Glomerular endothelial cell (primary cell): Measurements from ENCODE around the gene ALAS1. TPM values are rescaled to one million over a fixed set of nuclear protein-coding genes. Genes with fewer than 3 reads are reported as not detected.

Experiments used
- DNase-seq: peaks from one replicate; pipeline ENCODE4 v3.0.0-alpha.2; 2011; ENCODE audit warnings: low read depth, low spot score; ENCODE audit errors: extremely low read depth
- total RNA-seq: library from RNA; depleted of rRNA; stranded (reverse); fragments of >200 nt; gene quantifications from 2 replicates; pipeline ENCODE4 v1.2.3, GENCODE V29; 2015

The ALAS1 gene
- total RNA-seq, 1 donor from 2014 or later, result 69.8 TPM

DNA sequence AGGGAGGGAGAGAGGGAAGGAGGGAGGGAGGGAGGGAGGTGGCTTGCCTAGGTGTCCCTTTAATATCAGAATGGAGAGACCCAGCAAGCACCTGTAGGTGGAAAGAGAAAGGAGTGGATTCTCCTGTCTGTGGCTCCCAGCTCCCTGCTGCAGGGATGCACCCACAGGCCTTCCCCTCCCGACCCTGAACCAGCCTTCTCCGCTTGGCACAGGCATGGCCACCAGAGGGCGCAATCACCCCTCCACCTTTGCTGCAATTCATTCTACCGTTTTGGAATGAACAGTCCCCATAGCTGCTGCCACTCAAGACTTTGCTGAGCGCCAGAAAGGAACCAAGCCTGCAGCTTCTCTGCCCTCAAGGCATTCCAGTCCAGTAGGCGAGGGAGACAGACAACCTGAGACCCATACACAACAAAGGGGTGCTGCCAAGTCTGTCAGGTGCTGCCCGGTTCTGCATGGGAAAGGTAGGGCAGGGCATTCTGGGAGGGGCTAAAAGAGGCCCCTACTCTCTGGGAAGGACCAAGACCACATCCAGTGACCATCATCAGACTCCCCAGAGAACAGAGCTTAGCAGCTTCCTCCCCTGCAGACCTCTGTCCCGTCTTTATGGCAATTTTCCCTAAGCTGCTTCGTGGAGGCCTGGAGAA, 22.5 kb downstream of the ALAS1 start:
- DNase-seq, result no peak

DNA sequence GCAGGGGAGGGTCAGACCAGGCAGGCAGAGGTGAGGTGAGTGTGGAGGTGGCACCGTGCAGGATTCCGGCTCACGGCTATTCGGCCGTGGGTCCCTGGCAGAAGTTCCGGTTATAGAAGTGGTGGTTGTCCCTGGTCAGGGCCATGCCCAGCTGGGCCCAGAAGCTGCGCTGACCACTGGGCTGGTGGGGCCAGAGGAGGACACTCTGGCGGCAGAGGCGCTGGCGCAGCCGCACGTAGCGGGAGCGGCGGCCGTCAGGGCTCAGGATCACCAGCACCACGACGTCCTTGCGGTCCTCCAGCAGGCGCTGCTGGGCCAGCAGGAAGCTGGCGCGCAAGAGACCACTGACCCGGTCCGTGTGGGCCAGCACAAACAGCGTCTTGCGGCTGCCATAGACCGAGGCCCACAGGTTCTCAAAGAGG, 23.2 kb downstream of the ALAS1 start:
- DNase-seq, result no peak

DNA sequence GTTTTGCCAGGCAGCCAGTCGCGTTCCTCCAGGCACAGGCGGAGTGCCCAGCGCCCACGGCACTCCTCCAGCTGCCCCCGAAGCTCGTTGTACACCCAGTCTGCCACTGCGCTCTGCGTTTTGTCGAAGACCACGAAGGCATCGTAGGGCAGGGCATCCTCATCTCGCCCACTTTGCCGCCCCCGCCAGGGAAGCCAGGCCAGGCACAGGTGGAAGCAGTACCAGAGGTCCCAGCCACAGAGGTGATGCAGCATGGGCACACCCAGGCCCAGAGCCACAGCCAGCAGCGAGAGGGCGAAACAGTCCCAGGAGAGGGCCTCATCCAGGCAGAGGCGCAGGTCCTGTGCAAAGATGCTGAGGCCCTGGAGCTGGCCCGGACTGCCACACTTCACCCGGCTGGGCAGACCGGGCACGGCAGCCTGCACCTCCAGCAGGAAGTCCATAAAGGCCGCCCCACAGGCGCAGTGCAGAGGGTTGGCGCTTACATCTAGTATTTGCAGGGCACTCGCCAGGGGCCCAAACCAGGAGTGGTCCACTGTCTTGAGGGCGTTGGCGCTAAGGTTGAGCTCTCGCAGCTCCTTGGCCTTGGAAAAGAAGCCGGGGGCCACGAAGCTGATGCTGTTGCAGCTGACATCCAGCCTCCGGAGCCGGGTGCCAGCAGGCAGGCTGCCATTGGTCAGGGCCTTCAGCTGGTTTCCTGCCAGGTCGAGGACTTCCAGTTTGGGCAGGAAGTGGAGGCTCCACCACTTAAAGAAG, 23.8 kb downstream of the ALAS1 start:
- no peak for DNase-seq

DNA sequence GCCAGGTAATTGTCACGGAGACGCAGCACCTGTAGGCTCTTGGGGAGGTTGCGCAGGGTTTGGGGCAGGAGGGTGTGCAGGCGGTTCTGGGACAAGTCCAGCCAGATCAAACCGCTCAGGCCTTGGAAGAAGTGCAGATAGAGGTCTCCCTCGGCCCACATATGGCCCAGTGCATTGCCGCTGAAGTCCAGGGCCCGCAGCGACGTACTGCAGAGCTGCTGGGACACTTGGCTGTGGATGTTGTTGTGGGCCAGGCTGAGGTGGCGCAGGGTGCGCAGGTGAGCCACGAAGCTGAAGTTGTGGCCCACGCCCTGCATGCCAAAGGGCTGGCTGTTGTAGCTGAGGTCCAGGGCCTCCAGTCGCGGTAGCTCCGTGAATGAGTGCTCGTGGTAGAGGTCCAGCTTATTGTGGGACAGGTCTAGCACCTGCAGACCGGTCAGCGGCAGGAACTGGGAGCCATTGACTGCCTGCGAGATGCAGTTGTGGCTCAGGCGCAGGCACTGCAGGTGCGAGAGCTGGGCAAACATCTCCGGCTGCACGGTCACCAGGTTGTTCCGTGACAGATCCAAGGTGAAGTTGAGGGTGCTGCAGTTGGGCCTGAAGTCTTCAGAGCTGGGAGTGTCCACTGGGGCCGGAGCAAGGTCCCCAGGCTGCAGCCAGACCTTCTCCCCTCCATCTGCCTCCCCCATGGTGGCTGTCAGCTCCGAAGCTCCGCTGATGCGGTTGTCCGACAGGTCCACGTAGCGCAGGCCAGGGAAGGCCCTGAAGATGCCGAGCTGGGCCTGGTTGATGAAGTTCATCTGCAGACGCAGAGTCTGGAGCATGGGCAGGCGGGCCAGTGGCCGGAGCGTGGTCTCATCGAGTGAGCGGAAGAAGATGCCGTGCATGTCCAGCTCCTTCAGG, 24.6 kb downstream of the ALAS1 start:
- DNase-seq, result no peak

DNA sequence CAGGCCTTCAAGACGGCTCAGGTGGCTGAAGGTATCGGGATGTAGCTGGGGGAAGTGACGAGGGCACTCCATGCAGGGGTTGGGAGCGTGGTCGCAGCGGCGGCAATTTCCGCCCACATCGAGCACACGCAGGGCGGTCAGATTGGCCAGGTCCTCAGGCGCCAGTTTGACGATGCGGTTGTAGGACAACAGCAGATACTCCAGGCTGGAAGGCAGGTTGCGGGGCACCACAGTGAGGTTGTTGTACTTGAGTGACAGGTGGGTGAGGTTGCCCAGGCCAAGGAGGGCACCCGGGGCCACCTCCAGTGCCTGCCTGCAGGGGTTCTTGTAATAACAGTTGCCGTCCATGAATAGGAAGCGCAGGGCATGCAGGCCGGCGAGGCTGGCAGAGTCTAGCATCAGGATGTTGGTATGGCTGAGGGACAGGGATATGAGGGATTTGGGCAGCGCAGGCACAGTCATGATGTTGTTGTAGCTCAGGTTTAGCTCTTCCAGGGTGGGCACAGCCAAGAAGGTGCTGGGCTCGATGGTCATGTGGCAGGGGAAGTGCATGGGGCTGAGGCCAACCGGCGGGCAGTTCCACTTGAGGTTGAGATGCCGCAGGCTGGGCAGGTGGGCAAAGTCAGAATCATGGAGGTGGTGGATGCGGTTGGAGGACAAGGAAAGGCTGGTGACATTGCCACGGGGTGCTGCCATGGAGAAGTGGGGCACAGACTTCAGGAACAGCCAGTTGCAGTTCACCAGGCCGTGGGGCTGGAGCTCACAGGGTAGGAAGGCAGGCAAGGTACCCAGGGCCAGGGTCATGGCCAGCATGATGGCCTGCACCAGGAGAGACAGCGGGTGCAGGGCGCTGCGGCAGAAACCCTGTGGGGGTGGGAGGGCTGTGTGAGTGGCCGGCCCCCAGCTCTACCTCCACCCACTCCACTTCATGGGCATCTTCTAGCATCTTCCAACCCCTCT, 25.8 kb downstream of the ALAS1 start:
- no peak for DNase-seq

DNA sequence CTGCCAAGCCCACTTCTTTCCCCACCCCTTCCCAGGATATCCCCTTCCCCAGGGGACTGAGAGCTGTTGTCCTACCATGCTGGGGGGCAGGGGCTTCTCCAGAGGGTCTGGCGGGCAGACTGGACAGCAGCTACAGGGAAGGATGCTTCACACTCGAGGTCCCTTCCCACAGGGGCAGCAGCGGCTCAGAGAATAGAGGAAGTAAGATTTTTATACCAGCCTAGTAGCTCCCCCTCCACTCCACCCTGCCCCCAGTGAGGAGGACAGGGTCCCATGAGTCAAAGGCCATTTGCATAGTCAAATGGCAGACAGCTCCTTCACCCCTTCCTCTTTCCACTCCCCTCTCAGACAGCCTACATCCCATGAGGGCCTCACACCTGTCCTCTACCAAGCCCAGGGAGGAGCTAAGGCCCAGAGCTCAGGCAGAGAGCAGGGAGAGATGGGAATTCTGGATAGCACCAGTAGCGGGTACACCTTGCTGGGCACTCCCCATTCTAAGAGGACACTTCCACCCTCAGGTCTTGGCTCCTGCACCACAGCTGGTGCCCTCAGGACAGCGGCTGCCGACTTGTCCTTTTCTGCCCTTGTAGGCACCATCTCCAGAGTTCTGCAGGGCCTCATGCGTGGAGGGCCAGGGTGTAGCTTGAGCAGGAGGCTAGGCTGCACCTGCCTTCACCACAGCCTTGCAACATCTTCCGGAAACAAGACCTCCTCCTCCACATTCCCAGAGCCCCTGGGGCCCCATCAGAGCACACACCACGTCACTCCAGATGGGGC, 27.7 kb downstream of the ALAS1 start, which contains the start of gene TLR9:
Gene TLR9 (minus strand): TSS at position 194 of the 777 bp plus-strand sequence. CDS start 116 bp downstream, at position 78.
- DNase-seq, result no peak

DNA sequence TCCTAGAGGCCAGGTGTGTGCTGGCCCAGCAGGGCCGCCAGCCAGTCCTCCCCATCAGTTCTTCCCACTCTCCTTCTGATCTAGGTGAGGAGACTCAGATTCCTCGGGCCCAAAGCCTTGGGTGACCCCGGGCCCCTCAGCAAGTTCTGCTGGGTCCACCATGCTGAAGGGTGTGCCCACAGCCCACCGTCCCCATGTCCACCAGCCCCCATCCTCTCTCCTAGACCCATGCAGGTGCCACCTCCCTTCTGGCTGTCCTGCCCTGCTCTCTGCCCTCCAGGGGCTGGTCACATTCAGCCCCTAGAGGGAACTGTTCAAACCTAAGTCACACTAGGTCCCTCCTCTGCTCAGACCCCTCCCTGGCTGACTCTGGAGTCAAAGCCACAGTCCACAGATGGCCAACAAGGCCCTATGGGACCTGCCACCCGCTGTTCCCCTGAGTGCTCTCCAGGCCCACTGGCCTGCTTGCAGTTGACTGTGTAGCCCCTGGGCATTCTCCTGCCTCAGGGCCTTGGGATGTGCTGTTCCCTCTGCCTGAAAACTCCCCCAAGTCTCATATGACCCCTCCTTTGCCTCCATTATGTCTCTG, 28.4 kb downstream of the ALAS1 start:
- DNase-seq, result no peak

DNA sequence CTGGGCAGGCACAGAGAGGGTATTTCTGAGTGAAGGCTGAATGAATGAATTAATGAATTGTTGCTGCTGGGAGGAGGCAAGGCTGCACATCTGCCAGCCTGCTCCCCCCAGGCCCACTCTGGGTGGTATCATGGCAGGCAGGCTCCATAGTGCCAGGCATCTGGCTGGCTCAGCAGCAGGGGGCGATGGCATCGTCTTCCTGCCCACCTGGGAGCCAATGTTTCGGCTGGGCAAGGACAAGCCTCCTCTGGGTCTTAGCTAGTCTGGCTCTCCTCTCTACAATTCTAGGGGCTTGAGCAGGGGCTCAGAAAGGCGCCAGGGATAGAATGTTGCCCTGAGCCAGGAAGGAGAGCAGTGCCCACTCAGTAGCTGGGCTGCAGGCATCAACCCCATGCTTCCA, 29.2 kb downstream of the ALAS1 start:
- DNase-seq, result no peak

DNA sequence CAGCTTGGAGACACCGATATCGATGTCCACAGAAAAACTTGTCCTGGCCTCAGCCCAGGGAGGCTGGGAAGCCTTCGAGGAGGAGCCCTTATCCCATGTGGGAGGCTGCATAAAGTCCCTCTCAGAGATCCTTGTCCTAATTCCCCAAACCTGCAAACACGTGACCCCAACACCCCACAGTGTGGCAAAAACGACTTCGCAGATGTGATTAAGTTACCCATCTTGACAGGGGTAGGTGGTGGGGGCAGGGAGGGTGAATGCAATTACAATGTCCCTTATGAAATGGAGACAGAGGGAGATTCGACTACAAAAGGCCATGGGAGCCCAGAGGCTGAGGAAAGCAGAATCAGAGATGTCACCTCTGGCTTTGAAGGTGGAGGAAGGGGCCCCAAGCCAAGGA, 29.8 kb downstream of the ALAS1 start:
- no peak for DNase-seq

DNA sequence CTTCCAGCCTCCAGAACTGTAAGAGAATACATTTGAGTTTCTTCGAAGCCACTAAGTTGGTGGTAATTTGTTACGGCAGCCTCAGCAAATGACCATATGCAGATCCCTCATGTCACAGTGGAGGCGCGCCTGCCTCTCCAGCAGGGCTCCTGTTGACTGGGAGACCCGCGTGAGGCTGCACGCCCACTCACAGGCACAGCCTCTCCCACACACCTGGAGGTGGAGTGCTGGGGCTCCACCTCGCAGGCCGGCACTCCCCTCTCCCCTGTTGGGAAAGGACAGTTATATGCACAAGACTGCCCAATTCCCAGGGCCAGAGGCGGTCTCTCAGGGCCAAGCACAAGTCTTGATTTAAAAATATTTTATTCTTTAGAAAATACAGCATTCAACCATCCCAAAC, 30.3 kb downstream of the ALAS1 start:
- DNase-seq, result no peak

DNA sequence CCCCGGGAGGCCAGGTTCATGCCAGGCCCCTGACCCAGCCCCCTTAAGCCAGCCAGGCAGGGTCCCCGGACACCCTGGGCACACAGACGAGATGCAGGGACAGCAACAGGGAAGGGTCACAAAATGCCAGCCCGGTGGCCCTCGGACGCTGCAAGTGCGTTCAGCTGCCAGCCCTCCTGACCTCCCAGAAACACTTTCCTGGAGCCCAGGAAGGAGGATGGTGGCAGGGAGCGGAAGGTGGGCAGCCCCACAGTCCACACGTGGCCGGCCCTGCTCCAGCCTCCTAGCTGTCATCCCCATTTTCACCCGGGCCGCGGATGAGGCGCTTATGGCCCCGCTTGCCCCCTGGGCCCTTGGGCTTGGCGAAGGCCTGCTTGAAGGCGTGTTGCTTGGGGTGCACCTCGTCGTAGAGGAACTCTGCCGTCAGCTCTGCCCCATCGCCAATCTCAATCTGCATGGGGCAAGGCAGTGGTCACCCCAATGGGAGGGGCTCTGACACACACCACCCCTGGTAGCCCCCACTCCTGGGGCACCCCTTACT, 30.9 kb downstream of the ALAS1 start:
- DNase-seq, result no peak

DNA sequence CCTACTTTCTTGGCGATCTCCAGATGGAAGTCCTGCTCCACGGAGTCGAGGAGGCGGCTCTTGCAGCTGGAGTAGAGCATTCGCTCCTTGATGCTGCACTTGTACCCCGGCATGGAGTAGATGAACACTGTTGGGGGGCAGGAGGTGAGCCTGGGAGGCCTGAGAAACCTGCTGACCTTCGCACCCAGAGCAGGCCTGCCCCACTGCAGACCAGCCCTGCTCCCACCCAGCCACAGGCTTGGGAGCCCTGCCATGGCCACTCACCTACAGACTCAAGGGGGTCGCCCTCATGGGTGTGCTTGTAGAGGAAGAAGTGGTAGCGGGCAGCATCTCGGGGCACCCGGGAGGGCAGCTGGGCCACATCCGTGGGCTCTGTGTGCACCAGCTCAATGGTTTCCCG, 31.7 kb downstream of the ALAS1 start:
- no peak for DNase-seq

DNA sequence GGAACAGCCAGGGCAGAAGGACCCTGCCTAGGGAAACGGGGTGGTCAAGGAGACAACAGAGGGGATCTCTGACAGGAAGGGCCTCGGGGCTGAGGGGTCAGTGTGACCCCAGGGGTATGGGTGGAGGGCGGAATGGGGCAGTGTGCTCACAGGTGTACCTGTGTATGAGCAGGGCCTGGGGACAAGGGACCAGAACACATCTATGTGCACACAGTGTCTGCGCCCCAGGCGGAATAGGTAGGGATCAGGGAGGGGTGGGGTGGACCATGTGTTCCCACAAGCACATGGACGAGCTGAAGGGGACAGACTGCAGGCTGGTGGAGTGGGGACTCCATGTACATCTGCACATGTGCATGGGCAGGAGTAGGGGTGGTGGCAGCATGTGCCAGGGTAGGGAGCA, 32.5 kb downstream of the ALAS1 start:
- DNase-seq, result no peak

DNA sequence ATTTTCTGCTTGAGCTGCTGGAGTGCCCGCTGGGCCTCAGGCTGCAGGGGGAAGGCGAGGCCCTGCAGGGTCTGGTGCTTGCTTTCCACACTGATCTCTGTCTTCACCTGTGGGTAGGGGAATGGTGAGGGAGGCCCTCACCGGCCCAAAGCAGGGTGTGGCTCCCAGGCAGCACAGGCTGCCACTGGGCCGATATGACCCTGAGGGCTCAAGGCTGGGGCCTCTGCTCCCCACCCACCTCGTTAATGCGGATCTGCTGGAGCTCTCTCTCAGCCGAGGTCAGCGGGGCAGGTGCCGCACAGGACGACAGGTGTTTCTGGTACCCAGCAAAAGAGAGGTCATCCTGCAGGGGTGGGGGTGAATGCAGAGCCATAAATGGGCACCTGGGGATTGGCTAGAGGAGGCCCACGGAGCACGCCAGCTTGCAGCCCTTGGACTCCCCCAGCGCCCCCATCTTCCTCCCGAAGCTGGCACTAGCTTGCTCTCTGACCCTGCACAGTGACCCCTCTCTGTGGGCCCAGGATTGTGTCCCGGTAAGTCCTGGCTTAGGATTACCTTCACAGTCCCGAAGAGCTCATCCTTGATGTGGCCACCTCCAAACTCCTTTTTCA, 33.0 kb downstream of the ALAS1 start:
- no peak for DNase-seq

DNA sequence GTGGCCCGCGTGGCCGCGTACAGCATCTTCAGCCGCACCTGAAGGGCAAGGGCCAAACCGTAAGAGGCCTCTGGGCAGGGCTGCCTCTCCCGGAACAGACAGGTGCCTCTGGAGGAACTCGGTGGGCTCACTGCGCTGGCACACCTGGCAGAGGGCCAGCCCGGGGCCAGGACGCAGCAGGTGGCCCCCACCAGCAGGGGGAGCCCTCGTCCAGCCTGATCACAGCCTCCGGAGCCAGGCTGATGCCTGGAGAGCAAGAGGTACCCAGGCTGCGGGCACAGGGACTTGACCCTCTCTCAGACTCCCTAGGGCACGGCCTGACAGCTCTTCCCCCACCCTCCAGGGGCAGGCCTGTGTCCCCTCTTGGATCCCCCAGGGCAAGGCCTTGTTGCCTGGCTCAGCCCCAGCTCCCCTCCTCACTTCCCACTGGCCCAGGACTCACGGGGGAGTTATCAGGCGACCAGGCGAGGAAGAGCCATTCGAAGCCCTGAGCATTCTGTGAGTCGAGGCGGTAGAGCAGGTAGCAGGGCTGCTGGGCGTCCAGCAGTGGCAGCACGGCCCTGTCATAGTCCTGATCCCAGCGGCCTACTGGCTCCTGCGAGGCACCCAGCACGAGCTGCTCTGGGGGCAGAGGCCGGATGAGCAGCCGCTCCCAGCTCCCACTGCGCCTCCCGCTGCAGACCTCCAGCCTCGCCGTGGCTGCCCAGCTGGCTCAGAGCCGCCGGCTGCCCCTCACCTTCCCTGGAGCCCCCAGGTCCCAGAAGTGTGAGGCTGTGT, 33.7 kb downstream of the ALAS1 start:
- DNase-seq, result no peak

DNA sequence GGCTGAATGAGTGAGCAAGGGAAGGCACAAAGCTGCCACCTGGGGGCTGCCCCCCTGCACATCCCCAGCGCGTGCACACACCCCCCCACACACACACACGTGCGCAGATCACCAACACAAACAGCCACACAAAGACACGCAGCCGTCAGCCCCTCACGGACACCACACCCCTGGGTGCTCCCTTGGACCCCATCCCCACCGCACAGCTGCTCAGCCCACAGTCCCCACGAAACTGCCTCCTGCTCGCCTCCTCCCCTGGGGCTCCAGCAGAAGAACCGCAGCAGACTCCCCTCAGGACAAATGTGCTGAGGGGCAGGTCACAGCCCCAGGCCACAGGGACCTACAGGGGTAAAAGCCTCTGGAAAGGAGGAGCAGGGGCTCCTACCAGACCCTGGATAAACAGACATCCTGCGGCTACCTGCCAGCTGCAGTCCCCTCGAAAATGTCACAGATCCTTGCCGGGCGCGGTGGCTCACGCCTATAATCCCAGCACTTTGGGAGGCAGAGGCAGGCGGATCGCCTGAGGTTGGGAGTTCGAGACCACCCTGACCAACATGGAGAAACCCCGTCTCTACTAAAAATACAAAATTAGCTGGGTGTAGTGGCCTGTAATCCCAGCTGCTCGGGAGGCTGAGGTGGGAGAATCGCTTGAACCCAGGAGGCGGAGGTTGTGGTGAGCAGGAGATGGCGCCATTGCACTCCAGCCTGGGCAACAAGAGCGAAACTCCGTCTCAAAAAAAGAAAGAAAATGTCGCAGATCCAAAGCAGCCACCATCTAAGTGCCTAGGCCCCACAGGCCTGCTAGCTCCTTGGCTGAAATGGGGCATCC, 34.5 kb downstream of the ALAS1 start:
- DNase-seq, result no peak

DNA sequence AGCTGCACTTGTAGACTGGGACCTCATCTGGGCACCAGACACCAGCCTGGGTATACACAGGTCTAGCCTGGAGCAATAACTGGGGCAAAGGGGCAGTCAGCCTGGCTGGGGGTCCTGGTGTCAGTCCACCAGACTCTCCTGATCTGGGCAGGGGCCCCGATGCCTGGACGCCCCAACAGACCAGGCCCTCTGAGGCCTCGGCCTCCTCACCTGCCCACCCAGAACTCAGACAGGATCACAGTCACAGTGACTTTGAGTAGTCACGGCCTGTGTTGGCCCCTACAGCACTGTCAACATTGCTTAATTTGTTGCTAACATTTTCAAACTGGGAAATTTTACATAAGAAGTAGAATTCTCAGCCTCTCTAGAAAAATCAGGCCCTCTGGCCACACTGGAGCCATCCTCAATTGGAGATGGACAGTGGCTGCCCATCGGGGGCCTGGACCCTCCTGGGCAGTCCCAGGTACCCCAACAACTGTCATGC, 35.2 kb downstream of the ALAS1 start:
- DNase-seq, result no peak
